HG03457 (cell line): ENCODE data around the gene LCOR.
"Not testable (repeated sequence)": the region's sequence is repeated elsewhere in the genome, so short reads cannot be mapped to it uniquely, and the experiment has no call there.

ENCODE experiments used
- ATAC-seq: cut with Tn5 transposase; IDR thresholded peaks from one replicate; pipeline ENCODE4 v1.9.1; 2021; ENCODE audit warnings: moderate number of reproducible peaks; ENCODE audit not compliant: unreplicated experiment

The LCOR gene

GRCh38 chr10:96831867-96832720 is at the start of gene LCOR:
TSS of gene LCOR (plus strand) at chr10:96832298. CDS start at chr10:96949058, 116,760 bp downstream.
- peak; percentile 41 for ATAC-seq

DNA sequence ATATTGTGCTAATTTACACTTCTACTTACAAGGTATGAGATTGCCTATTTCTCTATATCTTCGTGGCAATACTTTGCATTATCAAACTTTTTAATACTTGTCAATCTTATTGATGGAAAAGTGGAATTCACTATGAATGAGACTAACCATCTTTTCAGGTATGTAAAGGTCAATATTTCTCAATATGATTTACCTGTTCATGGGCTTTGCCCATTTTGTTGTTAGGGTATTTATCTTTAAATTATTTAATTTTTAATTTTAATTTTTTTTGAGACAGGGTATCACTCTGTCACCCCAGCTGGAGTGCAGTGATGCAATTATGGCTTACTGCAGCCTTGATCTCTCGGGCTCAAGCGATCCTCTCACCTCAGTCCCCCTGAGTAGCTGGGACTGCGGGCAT is 47.8 kb upstream of the LCOR start:
- no peak for ATAC-seq

DNA sequence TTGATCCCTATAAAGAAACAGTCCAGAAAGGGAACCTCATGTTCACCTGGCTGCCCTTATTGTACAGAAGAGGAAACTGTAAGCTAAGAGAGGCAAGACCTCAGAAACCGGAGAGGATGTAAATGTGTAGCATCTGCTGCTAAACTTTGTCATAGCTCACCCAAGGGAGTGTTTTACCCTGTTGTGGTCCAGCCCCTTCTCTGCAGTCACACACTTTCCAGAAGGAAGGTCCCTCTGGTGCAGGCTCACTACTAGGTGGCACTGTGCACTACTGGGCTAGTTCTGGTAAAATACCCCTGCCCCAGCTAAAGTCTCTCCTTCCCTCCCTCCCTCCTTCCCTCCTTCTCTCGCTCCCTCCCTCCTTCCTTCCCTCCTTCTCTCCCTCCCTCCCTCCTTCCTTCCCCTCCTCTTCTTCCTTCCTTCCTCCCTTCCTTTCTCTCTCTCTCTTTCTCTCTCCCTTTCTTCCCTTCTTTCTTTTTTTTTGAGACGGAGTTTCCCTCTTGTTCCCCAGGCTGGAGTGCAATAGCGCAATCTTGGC is 42.5 kb upstream of the LCOR start:
- ATAC-seq, result no peak

DNA sequence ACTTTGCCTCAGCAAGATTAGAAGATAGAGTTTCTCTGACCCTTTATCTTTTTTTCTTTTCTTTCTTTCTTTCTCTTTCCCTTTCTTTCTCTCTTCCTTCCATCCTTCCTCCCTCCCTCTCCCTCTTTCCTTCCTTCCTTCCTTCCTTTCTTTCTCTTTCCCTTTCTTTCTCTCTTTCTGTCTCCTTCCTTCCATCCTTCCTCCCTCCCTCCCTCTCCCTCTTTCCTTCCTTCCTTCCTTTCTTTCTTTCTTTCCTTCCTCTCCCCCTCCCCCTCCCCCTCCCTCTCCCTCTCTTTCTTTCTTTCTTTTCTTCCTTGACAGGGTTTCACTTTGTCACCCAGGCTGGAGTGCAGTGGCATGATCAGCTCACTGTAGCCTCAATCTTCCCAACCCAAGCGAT is 40.2 kb upstream of the LCOR start:
- no peak for ATAC-seq

DNA sequence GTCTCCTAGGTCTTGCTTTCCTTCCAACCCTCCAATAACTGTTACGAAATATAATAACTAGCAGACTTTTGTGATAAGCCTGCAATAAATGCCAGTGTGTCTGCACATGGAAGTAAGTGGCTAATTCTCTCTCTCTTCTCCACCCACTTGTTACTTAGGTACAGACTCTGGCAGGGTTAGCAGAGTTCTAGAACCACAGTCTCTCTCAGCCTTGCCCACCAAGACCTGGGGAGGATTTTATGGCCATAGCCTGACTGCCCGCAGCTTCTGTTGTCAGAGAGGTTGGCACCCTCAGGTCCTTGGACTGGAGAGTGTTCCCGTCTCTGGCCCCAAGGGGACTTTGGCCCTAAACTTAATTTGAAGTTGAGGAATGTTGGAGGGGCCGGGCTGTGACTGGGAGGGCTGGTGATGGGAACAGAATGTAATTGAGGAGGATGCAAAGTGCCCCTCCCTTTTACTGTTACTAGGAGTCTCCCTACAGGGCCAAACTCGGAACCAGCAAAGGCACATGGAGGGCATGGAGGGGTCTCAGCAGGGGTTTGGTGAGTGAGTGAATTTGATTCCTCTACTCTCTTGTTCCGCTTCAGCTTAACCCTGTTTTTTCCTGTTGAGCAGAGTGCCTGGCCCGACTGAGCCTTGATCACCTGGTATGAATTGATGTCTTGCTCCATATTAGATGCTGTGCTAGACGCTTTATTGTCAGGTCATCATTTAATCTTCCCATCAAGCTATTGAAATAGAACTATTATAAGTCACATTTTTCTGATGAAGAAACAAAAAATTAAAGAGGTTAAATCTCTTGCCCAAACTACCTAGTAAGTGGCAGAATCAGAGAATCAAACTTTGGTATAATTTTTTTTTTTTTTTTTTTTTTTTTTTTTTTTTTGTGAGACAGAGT is 37.0 kb upstream of the LCOR start:
- ATAC-seq, result no peak

GRCh38 chr10:96797485-96797884 is 34.6 kb upstream of the LCOR start:
- no peak for ATAC-seq

- no peak for ATAC-seq
These were observed 28.8 kb upstream of the LCOR start for GRCh38 chr10:96803288-96803664.

DNA sequence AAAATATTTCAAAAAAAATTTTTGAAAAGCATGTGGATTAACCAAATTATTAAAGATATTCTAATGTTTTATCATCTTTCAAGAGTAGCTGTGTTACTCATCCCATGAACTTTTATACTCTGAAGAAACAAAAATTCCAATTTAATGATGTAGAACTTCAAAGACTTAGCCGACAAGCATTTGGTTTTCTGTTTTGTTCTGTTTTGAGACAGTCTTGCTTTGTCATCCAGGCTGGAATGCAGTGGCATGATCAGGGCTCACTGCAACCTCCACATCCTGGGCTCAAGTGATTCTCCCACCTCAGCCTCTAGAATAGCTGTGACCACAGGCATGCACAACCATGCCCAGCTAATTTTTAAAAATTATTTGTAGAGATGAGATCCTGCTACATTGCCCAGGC is 17.8 kb upstream of the LCOR start:
- no peak for ATAC-seq

GRCh38 chr10:96818971-96819370 is 13.1 kb upstream of the LCOR start:
- not testable (repeated sequence) for ATAC-seq

DNA sequence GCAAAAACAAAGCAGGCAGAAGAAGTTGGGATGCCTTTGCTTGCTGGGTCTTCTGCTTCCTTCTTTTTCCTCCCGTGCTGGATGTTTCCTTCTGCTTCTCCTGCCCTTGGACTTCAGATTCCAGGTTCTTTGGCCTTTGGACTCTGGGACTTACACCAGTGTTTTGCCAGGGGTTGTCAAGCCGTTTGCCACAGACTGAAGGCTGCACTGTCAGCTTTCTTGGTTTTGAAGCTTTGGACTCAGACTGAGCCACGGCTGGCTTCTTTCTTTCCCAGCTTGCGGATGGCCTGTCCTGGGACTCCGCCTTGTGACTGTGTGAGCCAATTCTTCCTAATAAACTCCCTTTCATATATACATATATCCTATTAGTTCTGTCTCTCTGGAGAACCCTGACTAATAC is 11.3 kb upstream of the LCOR start:
- ATAC-seq, result no peak

DNA sequence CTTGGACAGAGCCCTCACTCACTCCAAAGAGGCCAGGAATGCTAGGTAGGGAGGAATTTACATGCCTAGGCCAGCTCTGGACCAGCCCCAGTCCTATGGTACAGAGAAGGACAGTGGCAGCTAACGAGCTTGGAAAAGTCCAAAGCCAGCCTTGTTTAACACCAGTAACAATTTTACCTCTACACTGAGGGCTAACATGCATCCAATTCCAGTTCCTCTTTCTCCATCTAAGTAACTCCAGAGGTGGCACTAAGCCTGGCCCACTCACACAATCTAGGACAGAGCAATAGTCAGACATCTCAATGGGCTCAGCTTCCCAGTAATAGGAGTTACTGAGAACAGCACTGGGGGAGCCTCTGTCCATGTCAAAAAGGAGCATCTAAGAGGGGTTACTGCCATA is 5.7 kb upstream of the LCOR start:
- ATAC-seq, result no peak

- no peak for ATAC-seq
These were observed 3.5 kb upstream of the LCOR start for GRCh38 chr10:96828609-96829008.

- ATAC-seq, result no peak
These were observed 2.9 kb upstream of the LCOR start for GRCh38 chr10:96829029-96829773.

DNA sequence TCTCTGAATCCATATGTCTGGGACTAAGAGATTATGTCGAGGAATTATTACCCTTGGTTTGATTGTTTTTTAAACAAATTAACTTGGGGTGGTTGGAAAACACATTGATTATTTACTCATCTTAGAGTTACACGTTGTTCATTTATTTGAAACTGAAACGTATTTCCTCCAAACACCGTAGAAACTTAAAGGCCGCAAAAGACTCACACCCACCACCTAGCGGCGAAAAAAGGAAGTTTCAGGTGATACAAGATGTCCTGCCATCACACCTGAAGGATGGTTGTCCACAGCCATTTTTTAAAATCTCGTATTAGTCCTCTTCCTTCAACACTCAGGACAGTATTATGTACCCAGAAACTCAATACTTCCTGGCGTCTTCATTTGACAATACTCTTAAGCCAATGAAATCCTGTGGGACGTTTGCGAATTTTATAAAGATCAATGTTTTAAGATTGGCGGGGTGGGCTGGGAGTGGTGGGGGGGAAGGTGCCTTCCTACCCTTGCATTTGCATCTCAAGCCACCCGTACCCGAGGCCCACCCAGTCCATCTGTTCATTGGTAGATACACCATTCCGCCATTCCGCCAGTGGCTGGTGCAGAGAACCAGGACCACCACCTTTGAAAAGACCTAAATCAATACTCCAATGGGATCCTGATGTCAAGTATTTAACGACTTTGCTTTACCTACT is 1.4 kb upstream of the LCOR start:
- ATAC-seq, result no peak

DNA sequence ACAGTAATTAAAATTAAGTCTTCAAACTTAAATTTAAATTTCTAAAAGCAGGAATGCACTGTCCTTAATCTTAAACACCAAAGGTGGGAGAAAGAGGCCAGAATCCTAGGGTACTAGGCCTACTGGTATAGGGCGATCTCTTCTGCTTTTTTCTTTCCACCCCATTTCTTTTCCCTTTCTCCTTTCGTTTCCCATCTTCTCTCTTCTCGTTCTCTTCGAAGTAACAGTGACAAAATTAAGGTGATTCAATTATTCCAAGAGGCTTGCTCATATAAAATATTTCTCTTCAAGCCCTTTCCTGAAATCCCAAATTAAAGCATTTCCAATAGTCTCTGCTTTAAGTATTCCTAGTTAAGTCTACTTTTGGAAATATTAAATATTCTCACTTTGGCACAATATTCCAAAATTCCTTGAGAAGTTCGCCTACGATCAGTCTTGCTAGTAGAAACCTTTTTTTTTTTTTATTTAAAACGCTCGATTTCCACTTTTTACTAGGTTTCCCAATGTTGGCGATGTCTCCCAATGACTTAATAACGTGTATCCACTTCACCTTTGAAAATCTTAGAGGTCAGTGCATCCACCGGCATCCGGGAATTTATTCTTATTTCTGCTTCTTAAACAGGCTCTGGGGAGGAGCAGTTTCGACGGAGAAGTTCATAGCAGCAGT is 765 bp upstream of the LCOR start:
- no peak for ATAC-seq

GRCh38 chr10:96832721-96833219 is 672 bp downstream of the LCOR start:
- peak; percentile 56 for ATAC-seq

DNA sequence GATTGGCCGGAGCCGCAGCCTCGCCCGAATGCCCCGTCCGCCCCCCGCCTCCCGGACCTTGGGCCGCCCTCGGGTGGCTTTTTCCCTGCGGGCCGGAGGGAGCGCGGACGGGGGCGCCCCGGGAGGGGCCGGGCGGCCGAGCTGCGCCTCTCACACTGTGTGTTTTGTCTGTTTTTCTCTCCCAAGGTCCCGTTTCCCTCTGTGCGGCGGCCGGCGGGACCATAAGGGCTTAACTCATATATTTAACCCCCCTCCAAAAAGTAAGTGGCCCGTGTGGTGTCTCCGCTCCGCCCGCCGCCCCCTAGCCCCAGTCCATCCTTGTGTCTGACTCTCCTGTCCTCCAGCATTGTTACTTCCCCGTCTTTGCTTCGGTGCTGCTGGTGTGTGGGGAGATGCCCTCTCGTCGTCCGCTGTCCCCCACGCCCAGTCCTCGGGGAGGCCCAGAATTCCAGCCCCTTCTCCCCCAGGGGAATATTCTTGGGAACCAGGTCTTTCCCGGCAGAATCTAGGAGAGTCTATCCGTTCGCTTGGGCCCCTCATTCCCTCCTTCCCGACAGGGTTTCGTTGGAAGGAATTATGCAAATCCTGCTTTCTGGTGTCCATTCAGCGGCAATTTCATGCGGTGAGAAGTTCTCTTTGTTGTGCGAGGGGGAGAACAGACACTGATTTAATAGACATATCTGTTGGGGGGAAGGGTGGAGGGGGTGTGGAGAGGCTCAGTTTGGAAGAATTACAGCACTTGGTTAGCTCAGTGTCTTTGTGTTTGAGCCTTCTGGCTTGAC is 1.3 kb downstream of the LCOR start:
- ATAC-seq, result peak; percentile 4

DNA sequence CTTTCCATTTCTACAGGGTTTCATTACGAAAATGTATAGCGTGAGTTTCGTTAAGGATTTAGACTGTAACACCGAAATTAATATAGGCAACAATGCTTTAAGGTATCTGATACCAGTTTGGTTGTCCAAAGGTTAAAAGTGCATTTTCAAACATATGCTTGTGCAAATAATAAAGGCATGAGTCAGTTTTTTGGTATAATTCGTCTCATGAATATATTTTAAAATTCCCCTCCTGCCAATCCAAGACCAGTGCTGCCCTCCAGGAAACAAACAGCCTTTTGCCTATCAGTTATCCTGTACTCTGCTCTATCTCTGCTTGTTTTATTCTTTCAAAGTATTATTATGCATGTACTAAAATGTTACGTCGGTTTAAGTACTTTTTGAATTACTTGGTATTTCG is 2.0 kb downstream of the LCOR start:
- no peak for ATAC-seq

DNA sequence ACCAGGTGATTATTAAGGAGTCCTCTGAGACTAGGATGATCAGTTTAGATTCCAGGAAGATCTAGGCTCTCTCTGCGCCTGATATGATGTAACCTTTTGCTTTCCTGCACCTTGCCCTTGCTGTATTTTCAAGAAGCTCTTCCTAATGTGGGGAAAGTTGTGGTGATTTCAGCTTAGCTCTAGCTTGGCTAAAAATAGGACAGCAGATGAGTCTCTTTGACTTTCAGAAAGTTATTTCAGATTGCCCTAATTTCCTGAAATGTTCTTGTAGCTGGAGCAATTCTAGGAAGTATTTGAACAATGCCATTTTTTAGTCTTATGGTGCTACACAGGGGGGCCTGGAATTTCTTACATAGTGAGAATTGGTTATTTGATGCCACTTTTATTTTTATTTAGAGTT is 3.8 kb downstream of the LCOR start:
- ATAC-seq, result no peak
